ENCODE measurements around the gene ALDOA. TPM values are rescaled to one million over a fixed set of nuclear protein-coding genes. Genes with fewer than 3 reads are reported as not detected.
A peak's percentile ranks its signal among the peaks of the same experiment; 100 is the strongest.

ALDOA gene
- total and polyA plus RNA-seq, 9 of the 15 experiments (the other 6 are each of a cell fraction or from before 2014, with no cell fraction given): 311 to 2,224 (median 1,293) TPM

GRCh38 chr16:30065102-30065942, at the start of gene ALDOA (continued):
- TF ChIP-seq ZNF655 (CRISPR knock-in tag; IDR thresholded peaks at IDR 0.05) (no peak), SIN3B (IDR thresholded peaks at IDR 0.05; ENCODE audit: low read depth) (peak; percentile 57; the same call in 1 of the 2 replicates), CHD7 (IDR thresholded peaks at IDR 0.05; ENCODE audit: low read depth, low read length) (peak; percentile 20), MTF1 (CRISPR knock-in tag; IDR thresholded peaks at IDR 0.05; ENCODE audit: borderline replicate concordance) (no peak), RBM14 (IDR thresholded peaks at IDR 0.05; ENCODE audit: borderline replicate concordance, insufficient read depth, low read depth, low read length) (0 out of 2 replicates have a peak, but pooled peaks have one; percentile 51), GABPA (tag; conservative IDR thresholded peaks at IDR 0.05; ENCODE audit: low read depth) (peak; percentile 92), ZNF282 (CRISPR knock-in tag; IDR thresholded peaks at IDR 0.05) (0 out of 2 replicates have a peak, but pooled peaks have one; percentile 74), SMAD4 (CRISPR knock-in tag; conservative IDR thresholded peaks at IDR 0.05) (peak; percentile 75)

All from K562 (cell line).